Aorta (tissue), 5 donors: Measurements from ENCODE around the gene RNASE1. TPM values are rescaled to one million over a fixed set of nuclear protein-coding genes. Genes with fewer than 3 reads are reported as not detected.

Experiments used
- ATAC-seq: fragments of 200-7000 bp; cut with Tn5 transposase; one replicate; pipeline ENCODE4 v1.9.1; 2022; ENCODE audit warnings: moderate library complexity; ENCODE audit not compliant: low FRiP score
- DNase-seq, 2 donors: peaks; one replicate each; pipeline ENCODE4 v3.0.0-alpha.2; 2020
- H3K27ac ChIP-seq, 2 donors: one replicate each; pipeline ENCODE4 v1.5.1; 2013; ENCODE audit warnings: low read length in 2 of 2, mild to moderate bottlenecking in 2 of 2, moderate library complexity in 2 of 2, control low read depth in 1 of 2, inconsistent platforms in 1 of 2, low read depth in 1 of 2
- H3K27me3 ChIP-seq, 2 donors: one replicate each; pipeline ENCODE4 v1.6.1; 2013; ENCODE audit warnings: control low read depth in 1 of 2, low read length in 1 of 2, mild to moderate bottlenecking in 1 of 2, moderate library complexity in 1 of 2; ENCODE audit not compliant: insufficient read depth in 2 of 2, control insufficient read depth in 1 of 2
- H3K36me3 ChIP-seq, 2 donors: one replicate each; pipeline ENCODE4 v1.6.1; 2013; ENCODE audit warnings: control low read depth in 1 of 2, low read length in 1 of 2, mild to moderate bottlenecking in 1 of 2; ENCODE audit not compliant: insufficient read depth in 2 of 2, control insufficient read depth in 1 of 2
- H3K4me1 ChIP-seq, 2 donors: one replicate each; pipeline ENCODE4 v1.6.1; 2013; ENCODE audit warnings: low read length in 2 of 2, control low read depth in 1 of 2, mild to moderate bottlenecking in 1 of 2, moderate library complexity in 1 of 2; ENCODE audit not compliant: insufficient read depth in 2 of 2, control insufficient read depth in 1 of 2
- H3K4me3 ChIP-seq, 2 donors: one replicate each; pipeline ENCODE4 v1.5.1; 2013; ENCODE audit warnings: low read length in 2 of 2, control low read depth in 1 of 2, mild to moderate bottlenecking in 1 of 2
- H3K9me3 ChIP-seq: one replicate; pipeline ENCODE4 v1.6.1; 2013; ENCODE audit warnings: mild to moderate bottlenecking, low read length; ENCODE audit not compliant: control insufficient read depth
- WGBS, 2 donors: extraction: QIAGEN DNeasy Blood & Tissue Kit; methylation state at CpG; one replicate each; pipeline ENCODE4 v1.1.7; 2013; 5-methylcytosine and 5-hydroxymethylcytosine counted together
- intact Hi-C, 2 donors: fragments of 100-400 bp; cut with DNase I; formaldehyde crosslinking; loops; one replicate each; pipeline versions ENCODE4 v1.14.2 to v1.15.0; 2022
- polyA plus RNA-seq, 2 donors: library from polyadenylated mRNA; stranded (reverse); fragments of 200-250 nt; gene quantifications; one replicate each; pipeline ENCODE4 v1.2.3, GENCODE V29; 2013
- total RNA-seq, 2 donors: library from RNA; stranded (reverse); fragmentation: NEBNext Ultra II Directional; extraction: Animal tissue kit (Norgen Biotek cat#: 25700); gene quantifications; one replicate each; pipeline ENCODE4 v1.2.1, GENCODE V29; 2021
- donor health status: healthy with polysubstance abuse.
- donor health status: Bipolar disorder and iron deficiency.
- donor health status: DM: no; HTN: no; CAD: no.
- donor health status: DM: no; HTN: no; CAD: no.
- donor health status: DM: yes; HTN: yes; CAD: no.

Gene RNASE1
- total and polyA plus RNA-seq, 4 donors, result 86.4 to 499 (median 288) TPM

GRCh38 chr14:20799892-20800544, 2.6 kb downstream of the RNASE1 start:
- Histone ChIP-seq H3K9me3 (peaks cover 1% of the 10 kb centered on the region), H3K4me1 (no peaks in the 10 kb centered on the region), H3K27ac (no peak overlapping the region), H3K36me3 (no peaks in the 10 kb centered on the region), H3K27me3 (peaks cover 0 to 3% of the 10 kb centered on the region in 2 donors), H3K4me3 (no peak overlapping the region)
- DNase-seq (peak in 1 of 2 donors; percentile 66), ATAC-seq (peak; percentile 56)
- WGBS, 2 donors, result 37 to 39% methylated on average over 9 of the region's 9 CpGs
- intact Hi-C loops, result no loop called here

- DNase-seq, result no peak
- ATAC-seq, result no peak
- no peak overlapping the region for H3K27ac ChIP-seq
- H3K9me3 ChIP-seq, result peaks cover under 1% of the 10 kb centered on the region
- intact Hi-C loops, result no loop called here
- no peaks in the 10 kb centered on the region for H3K36me3 ChIP-seq
- H3K27me3 ChIP-seq, result peaks cover 0 to under 1% of the 10 kb centered on the region in 2 donors
- H3K4me3 ChIP-seq, result no peak overlapping the region
- 19 to 25% methylated on average over 4 of the region's 4 CpGs for WGBS, 2 donors
- H3K4me1 ChIP-seq, result no peaks in the 10 kb centered on the region
Observed at GRCh38 chr14:20799456-20799891, 3.2 kb downstream of the RNASE1 start.

- no peak overlapping the region for H3K27ac ChIP-seq
- no peaks in the 10 kb centered on the region for H3K9me3 ChIP-seq
- intact Hi-C loops, result no loop called here
- H3K4me3 ChIP-seq, result no peak overlapping the region
- H3K27me3 ChIP-seq, result no peaks in the 10 kb centered on the region
- H3K36me3 ChIP-seq, result no peaks in the 10 kb centered on the region
- H3K4me1 ChIP-seq, result no peaks in the 10 kb centered on the region
- 84 to 86% methylated on average over 6 of the region's 6 CpGs for WGBS, 2 donors
- ATAC-seq, result no peak
- no peak for DNase-seq
Observed at GRCh38 chr14:20798932-20799331, 3.7 kb downstream of the RNASE1 start.

- no peak for ATAC-seq
- H3K4me1 ChIP-seq, result no peaks in the 10 kb centered on the region
- no peak for DNase-seq
- no peaks in the 10 kb centered on the region for H3K27me3 ChIP-seq
- H3K36me3 ChIP-seq, result no peaks in the 10 kb centered on the region
- no peaks in the 10 kb centered on the region for H3K9me3 ChIP-seq
- no peak overlapping the region for H3K4me3 ChIP-seq
- no peak overlapping the region for H3K27ac ChIP-seq
- intact Hi-C loops, result no loop called here
- 64 to 70% methylated on average over 7 of the region's 7 CpGs for WGBS, 2 donors
Observed at GRCh38 chr14:20798318-20798717, 4.3 kb downstream of the RNASE1 start.

- 83 to 86% methylated on average over 1 of the region's 1 CpG for WGBS, 2 donors
- ATAC-seq (no peak), DNase-seq (no peak)
- Histone ChIP-seq H3K27me3 (no peaks in the 10 kb centered on the region), H3K27ac (no peak overlapping the region), H3K4me1 (no peaks in the 10 kb centered on the region), H3K4me3 (no peak overlapping the region), H3K9me3 (no peaks in the 10 kb centered on the region), H3K36me3 (no peaks in the 10 kb centered on the region)
- intact Hi-C loops, result no loop called here
Observed at GRCh38 chr14:20797164-20797563, 5.5 kb downstream of the RNASE1 start.

- H3K4me3 ChIP-seq, result no peak overlapping the region
- no peak overlapping the region for H3K27ac ChIP-seq
- DNase-seq (no peak), ATAC-seq (no peak)
- 40 to 50% methylated on average over 7 of the region's 7 CpGs for WGBS, 2 donors
- H3K27me3 ChIP-seq, result no peaks in the 10 kb centered on the region
- no peaks in the 10 kb centered on the region for H3K9me3 ChIP-seq
- no peaks in the 10 kb centered on the region for H3K4me1 ChIP-seq
- intact Hi-C loops, result no loop called here
- H3K36me3 ChIP-seq, result no peaks in the 10 kb centered on the region
Observed at GRCh38 chr14:20794644-20795369, 7.8 kb downstream of the RNASE1 start.

- H3K27ac ChIP-seq, result no peak overlapping the region
- intact Hi-C loops, result no loop called here
- H3K36me3 ChIP-seq, result no peaks in the 10 kb centered on the region
- H3K4me3 ChIP-seq, result no peak overlapping the region
- H3K4me1 ChIP-seq, result no peaks in the 10 kb centered on the region
- no peaks in the 10 kb centered on the region for H3K27me3 ChIP-seq
- ATAC-seq (no peak), DNase-seq (no peak)
- 93 to 94% methylated on average over 4 of the region's 4 CpGs for WGBS, 2 donors
- H3K9me3 ChIP-seq, result no peaks in the 10 kb centered on the region
Observed at GRCh38 chr14:20792556-20792955, 10.1 kb downstream of the RNASE1 start.

GRCh38 chr14:20791597-20791996, 11.0 kb downstream of the RNASE1 start:
- no peaks in the 10 kb centered on the region for H3K36me3 ChIP-seq
- H3K4me3 ChIP-seq, result no peak overlapping the region
- no peak overlapping the region for H3K27ac ChIP-seq
- intact Hi-C loops, result no loop called here
- H3K27me3 ChIP-seq, result no peaks in the 10 kb centered on the region
- H3K4me1 ChIP-seq, result no peaks in the 10 kb centered on the region
- ATAC-seq (no peak), DNase-seq (no peak)
- no peaks in the 10 kb centered on the region for H3K9me3 ChIP-seq
- 16 to 22% methylated on average over 2 of the region's 2 CpGs for WGBS, 2 donors

- H3K27me3 ChIP-seq, result no peaks in the 10 kb centered on the region
- ATAC-seq (no peak), DNase-seq (no peak)
- WGBS, 2 donors, result 50 to 56% methylated on average over 7 of the region's 7 CpGs
- H3K4me1 ChIP-seq, result no peaks in the 10 kb centered on the region
- intact Hi-C loops, result no loop called here
- H3K4me3 ChIP-seq, result no peak overlapping the region
- no peaks in the 10 kb centered on the region for H3K36me3 ChIP-seq
- H3K9me3 ChIP-seq, result no peaks in the 10 kb centered on the region
- no peak overlapping the region for H3K27ac ChIP-seq
Observed at GRCh38 chr14:20791187-20791586, 11.5 kb downstream of the RNASE1 start.
